GM21717 (cell line): Measurements from ENCODE around the gene ABCD1.
"Not testable (repeated sequence)": the region's sequence is repeated elsewhere in the genome, so short reads cannot be mapped to it uniquely, and the experiment has no call there.

Experiments used
- ATAC-seq: cut with Tn5 transposase; IDR thresholded peaks from one replicate; pipeline ENCODE4 v1.9.1; 2021; ENCODE audit warnings: mild to moderate bottlenecking, moderate library complexity; ENCODE audit not compliant: unreplicated experiment

Gene ABCD1

GRCh38 chrX:153693216-153694086 is 31.2 kb upstream of the ABCD1 start:
- no peak for ATAC-seq

GRCh38 chrX:153694256-153694655 is 30.4 kb upstream of the ABCD1 start:
- ATAC-seq = not testable (repeated sequence)

- ATAC-seq = no peak
Observed at GRCh38 chrX:153694687-153695270, 29.9 kb upstream of the ABCD1 start.

- no peak for ATAC-seq
Observed at GRCh38 chrX:153696100-153696499, 28.6 kb upstream of the ABCD1 start.

- not testable (repeated sequence) for ATAC-seq
Observed at GRCh38 chrX:153696538-153696937, 28.1 kb upstream of the ABCD1 start.

GRCh38 chrX:153696986-153697722 is 27.5 kb upstream of the ABCD1 start:
- not testable (repeated sequence) for ATAC-seq

- ATAC-seq = no peak
Observed at GRCh38 chrX:153697924-153698865, 26.5 kb upstream of the ABCD1 start.

GRCh38 chrX:153699210-153699783 is 25.4 kb upstream of the ABCD1 start:
- not testable (repeated sequence) for ATAC-seq

- not testable (repeated sequence) for ATAC-seq
Observed at GRCh38 chrX:153699784-153700371, 24.8 kb upstream of the ABCD1 start.

GRCh38 chrX:153700376-153700945 is 24.2 kb upstream of the ABCD1 start:
- no peak for ATAC-seq

GRCh38 chrX:153700967-153701366 is 23.7 kb upstream of the ABCD1 start:
- no peak for ATAC-seq

GRCh38 chrX:153701706-153702105 is 22.9 kb upstream of the ABCD1 start:
- ATAC-seq = no peak

- ATAC-seq = no peak
Observed at GRCh38 chrX:153702336-153703035, 22.2 kb upstream of the ABCD1 start.

- ATAC-seq = no peak
Observed at GRCh38 chrX:153703036-153703370, 21.7 kb upstream of the ABCD1 start.

GRCh38 chrX:153704021-153704526 is 20.6 kb upstream of the ABCD1 start:
- ATAC-seq = no peak

- ATAC-seq = not testable (repeated sequence)
Observed at GRCh38 chrX:153704631-153705402, 19.8 kb upstream of the ABCD1 start.

- not testable (repeated sequence) for ATAC-seq
Observed at GRCh38 chrX:153705403-153706060, 19.1 kb upstream of the ABCD1 start.
